Skeletal muscle satellite cell (primary cell): Measurements from ENCODE around the gene ABCD1.
A peak's percentile ranks its signal among the peaks of the same experiment; 100 is the strongest.

Source experiments
- H3K27me3 ChIP-seq: 2 replicates; pipeline ENCODE4 v1.7.0; 2013; ENCODE audit warnings: low read length; ENCODE audit not compliant: control insufficient read depth, insufficient read depth
- H3K36me3 ChIP-seq: 2 replicates; pipeline ENCODE4 v1.7.0; 2013; ENCODE audit warnings: mild to moderate bottlenecking, control low read depth, low read length; ENCODE audit not compliant: insufficient read depth
- H3K4me1 ChIP-seq: 2 replicates; pipeline ENCODE4 v1.7.0; 2013; ENCODE audit warnings: low read length; ENCODE audit not compliant: control insufficient read depth, insufficient read depth
- H3K4me2 ChIP-seq: 2 replicates; pipeline ENCODE4 v1.7.0; 2013; ENCODE audit warnings: mild to moderate bottlenecking, low read length
- H3K4me3 ChIP-seq: 2 replicates; pipeline ENCODE4 v1.7.0; 2013; ENCODE audit warnings: low read length
- H3K9ac ChIP-seq: 2 replicates; pipeline ENCODE4 v1.7.0; 2013; ENCODE audit warnings: mild to moderate bottlenecking, low read depth, low read length, moderate library complexity
- H3K9me3 ChIP-seq: replicated peaks from 2 replicates; pipeline ENCODE4 v1.7.0; 2013; ENCODE audit warnings: mild to moderate bottlenecking, control low read depth, low read length

Gene ABCD1

DNA sequence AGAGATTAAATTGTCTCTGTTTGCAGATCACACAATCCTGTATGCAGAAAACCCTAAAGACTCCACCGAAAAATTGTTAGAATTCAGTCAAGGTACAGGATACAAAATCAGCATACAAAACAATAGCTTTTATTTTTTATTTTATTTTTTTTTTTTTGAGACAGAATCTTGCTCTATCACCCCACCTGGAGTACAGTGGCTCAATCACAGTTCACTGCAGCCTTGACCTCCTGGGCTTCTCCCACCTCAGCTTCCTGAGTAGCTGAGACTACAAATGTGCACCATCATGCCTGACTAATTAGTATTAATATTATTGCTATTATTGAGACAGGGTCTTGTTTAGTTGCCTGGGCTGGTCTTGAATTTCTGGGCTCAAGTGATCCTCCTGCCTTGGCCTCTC, 30.5 kb downstream of the ABCD1 start:
- no peaks in the 10 kb centered on the region for H3K4me1 ChIP-seq
- no peak overlapping the region for H3K4me3 ChIP-seq
- H3K9me3 ChIP-seq = no peaks in the 10 kb centered on the region
- H3K4me2 ChIP-seq = no peak overlapping the region
- H3K9ac ChIP-seq = no peak overlapping the region
- H3K27me3 ChIP-seq = no peaks in the 10 kb centered on the region
- H3K36me3 ChIP-seq = no peaks in the 10 kb centered on the region

DNA sequence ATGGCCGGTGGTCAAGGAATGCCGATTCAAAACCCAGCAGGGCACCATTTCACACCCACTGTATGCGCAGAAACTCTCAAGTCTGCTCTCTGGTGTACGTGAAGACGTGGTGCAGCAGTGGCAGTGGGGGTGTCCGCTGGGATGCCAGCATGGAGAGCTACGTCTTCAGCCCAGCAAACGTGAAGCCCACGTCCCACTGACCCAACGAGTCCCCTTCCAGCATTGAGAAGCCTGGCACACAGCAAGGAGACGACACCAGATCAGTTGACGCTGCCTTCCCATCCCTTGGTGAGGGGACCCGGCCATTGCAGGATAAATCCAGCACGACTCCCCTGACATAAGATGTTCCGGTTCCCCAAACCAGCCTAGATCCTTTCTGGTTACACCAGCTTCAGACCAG, 37.2 kb downstream of the ABCD1 start:
- Histone ChIP-seq H3K27me3 (no peaks in the 10 kb centered on the region), H3K9ac (no peak overlapping the region), H3K36me3 (no peaks in the 10 kb centered on the region), H3K9me3 (no peaks in the 10 kb centered on the region), H3K4me2 (no peak overlapping the region), H3K4me1 (peaks cover 2% of the 10 kb centered on the region), H3K4me3 (no peak overlapping the region)

DNA sequence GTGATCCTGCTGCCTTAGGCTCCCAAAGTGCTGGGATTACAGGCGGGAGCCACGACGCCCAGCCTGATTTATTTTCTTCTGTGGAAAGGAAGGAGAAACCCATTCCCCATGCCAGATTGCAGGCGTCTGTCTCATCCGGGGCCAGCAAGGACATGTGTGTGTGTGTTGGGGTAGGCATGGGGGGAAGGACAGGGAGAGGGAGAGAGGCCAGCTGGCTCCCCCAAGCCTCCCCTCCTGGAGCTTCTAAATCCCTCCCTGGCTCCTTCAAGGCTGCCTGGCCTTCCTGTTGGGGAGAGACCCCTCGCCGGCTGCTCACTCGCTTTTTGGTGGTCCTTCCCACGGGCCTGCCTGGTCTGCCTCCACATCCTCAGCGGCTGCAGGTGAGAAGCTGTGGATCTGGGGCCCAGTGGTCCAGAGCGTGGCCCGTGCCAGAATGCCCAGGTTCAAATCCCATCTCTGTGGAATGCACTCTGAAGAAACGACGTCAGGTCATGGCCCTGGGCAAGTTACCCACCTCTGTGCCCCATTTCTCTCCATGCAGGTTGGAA, 38.0 kb downstream of the ABCD1 start:
- no peak overlapping the region for H3K9ac ChIP-seq
- H3K36me3 ChIP-seq = no peaks in the 10 kb centered on the region
- no peak overlapping the region for H3K4me2 ChIP-seq
- no peak overlapping the region for H3K4me3 ChIP-seq
- no peaks in the 10 kb centered on the region for H3K9me3 ChIP-seq
- H3K27me3 ChIP-seq = no peaks in the 10 kb centered on the region
- H3K4me1 ChIP-seq = peaks cover 2% of the 10 kb centered on the region

DNA sequence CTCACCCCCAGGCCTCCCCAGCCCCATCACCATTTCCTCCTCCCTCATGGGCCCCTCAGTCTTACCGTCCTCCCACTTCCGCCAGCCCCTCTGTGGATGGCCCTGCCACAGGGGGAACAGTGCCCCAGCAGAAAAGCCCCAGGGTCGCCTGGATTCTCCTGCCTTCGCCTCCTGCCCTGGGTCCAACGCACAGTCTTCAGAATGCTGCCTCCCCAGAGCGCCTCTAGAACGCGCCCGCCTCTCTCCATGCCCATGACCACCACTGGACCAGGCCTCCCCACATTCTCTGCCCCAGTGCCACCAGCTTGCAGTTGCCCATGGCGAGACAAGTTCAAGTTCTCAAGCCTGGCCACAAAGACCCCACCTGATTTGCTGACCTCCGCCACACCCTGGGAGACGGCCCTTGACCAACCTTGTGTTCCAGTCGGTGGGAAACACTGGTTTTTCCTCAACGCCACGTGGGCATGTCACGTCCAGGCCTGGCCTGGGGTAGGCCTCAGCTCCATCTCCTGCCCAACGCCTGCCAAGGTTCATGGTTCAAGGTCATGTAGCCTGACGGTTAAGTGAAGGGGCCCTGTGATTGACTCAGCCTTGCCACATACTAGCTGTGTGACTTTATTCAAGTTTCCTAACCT, 38.8 kb downstream of the ABCD1 start:
- H3K9ac ChIP-seq = no peak overlapping the region
- no peaks in the 10 kb centered on the region for H3K9me3 ChIP-seq
- no peak overlapping the region for H3K4me2 ChIP-seq
- H3K36me3 ChIP-seq = no peaks in the 10 kb centered on the region
- no peak overlapping the region for H3K4me3 ChIP-seq
- H3K27me3 ChIP-seq = no peaks in the 10 kb centered on the region
- H3K4me1 ChIP-seq = peaks cover 2% of the 10 kb centered on the region

DNA sequence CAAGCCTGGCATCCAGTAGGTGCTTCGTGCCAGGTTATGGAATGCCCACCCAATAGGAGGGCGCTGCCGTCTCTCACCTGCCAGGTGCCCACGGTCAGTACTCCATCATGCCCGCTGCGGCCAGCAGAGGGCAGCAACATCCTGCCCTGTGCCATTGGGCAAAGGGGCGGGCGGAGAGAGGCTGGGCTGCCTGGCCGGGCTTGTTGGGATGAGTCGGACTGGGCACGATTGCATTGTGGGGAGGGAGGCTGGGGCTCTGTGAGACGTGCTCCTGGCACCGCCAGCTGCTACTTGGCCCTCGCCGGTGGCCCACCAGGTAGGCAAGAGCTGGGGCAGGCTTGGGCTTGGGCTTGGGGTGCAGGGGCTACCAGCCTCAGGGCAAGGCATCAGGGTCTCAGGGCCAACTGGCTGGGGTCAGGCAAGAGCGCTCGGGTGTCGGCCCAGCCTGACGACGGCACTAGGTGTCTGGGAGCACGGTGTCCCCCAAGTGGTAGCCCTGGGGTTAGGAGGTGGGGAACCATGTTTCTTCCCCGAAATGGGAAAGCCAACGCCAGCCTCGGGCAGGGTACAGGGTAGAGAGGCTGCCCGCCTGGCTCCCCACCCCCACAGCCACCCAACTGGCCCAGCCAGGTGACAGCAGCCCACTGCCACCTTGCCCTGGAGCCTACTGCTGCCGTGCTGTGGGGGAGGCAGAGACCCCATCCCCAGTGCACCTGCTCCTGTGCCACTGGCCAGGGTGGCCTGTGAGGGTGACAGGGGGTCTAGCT, 39.5 kb downstream of the ABCD1 start, which contains the start of gene PLXNB3:
TSS of gene PLXNB3 (plus strand) at position 261 of the 767 bp plus-strand sequence. CDS start 1,287 bp downstream, outside the sequence.
- Histone ChIP-seq H3K36me3 (no peaks in the 10 kb centered on the region), H3K4me2 (peak within 1 kb of the TSS; percentile 82), H3K4me1 (peaks cover 2% of the 10 kb centered on the region), H3K9ac (peak within 1 kb of the TSS; percentile 52), H3K4me3 (peak within 1 kb of the TSS; percentile 68), H3K9me3 (no peaks in the 10 kb centered on the region), H3K27me3 (no peaks in the 10 kb centered on the region)

DNA sequence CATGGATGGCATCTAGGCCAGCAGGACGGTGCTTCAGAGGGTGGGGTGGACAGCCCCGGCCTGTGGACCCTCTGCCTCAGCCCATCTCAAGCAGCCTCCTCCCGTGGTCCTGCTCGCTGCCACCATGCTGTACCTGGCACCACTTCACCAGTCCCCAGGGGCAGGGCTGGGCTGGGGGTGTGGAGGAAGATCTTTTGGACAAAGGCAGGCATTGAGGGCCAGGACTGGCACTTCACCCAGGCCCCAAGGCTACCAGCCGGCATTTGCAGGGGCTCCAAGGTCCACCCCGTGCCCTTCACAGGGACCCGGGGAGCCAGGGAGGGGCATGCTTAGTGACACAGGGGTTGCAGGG, 40.1 kb downstream of the ABCD1 start:
- no peaks in the 10 kb centered on the region for H3K9me3 ChIP-seq
- no peaks in the 10 kb centered on the region for H3K27me3 ChIP-seq
- peak overlapping the region; percentile 68 for H3K4me3 ChIP-seq
- H3K4me2 ChIP-seq = peak overlapping the region; percentile 82
- H3K36me3 ChIP-seq = no peaks in the 10 kb centered on the region
- peak overlapping the region; percentile 52 for H3K9ac ChIP-seq
- peaks cover 2% of the 10 kb centered on the region for H3K4me1 ChIP-seq

DNA sequence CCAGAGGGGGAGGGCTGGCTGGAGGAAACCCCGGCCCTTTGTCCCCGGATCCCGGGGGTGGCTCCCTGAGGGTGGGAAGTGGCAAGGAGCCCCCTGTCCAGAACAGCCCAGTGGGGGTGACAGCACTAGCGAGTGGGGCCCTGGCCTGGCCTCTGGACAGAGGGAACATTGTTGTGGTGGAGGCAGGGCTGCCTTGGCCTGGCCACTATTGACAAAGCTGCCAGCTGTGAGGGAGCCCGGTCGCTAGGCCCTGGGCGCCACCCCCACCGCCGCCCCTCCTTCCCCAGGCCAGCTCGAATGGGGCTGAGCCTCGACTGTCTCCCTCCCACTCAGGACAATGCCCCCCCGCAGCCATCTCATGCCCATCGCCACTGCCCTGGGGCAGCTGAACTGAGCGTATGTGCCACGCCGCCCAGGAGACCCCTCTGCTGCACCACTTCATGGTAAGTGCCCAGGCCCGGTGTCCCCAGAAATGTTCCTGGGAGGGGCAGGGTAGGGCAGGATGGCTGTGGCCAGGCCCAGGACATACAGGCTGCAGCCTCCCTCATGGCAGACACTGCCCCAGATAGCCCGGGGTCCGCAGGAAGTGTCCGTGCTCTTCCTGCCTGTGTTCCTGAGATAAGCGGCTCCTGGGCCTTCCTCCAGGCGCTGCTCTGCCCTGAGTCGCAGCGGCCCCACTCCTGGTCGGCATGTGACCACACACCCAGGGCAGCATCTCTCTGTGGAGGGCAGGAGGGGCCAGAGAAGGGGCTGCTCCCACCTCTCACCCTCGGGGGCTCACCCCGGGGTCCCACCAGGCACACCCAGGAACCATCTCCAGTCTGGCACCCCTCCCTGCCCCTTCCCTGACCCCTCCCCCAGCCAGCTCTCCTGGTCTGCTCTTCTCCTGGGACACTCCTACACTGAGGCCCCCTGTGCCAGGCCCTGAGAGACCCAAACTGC, 40.8 kb downstream of the ABCD1 start:
- Histone ChIP-seq H3K36me3 (no peaks in the 10 kb centered on the region), H3K4me1 (peaks cover 2% of the 10 kb centered on the region), H3K9ac (peak overlapping the region; percentile 52), H3K9me3 (no peaks in the 10 kb centered on the region), H3K27me3 (no peaks in the 10 kb centered on the region), H3K4me3 (peak overlapping the region; percentile 68), H3K4me2 (peak overlapping the region; percentile 82)

DNA sequence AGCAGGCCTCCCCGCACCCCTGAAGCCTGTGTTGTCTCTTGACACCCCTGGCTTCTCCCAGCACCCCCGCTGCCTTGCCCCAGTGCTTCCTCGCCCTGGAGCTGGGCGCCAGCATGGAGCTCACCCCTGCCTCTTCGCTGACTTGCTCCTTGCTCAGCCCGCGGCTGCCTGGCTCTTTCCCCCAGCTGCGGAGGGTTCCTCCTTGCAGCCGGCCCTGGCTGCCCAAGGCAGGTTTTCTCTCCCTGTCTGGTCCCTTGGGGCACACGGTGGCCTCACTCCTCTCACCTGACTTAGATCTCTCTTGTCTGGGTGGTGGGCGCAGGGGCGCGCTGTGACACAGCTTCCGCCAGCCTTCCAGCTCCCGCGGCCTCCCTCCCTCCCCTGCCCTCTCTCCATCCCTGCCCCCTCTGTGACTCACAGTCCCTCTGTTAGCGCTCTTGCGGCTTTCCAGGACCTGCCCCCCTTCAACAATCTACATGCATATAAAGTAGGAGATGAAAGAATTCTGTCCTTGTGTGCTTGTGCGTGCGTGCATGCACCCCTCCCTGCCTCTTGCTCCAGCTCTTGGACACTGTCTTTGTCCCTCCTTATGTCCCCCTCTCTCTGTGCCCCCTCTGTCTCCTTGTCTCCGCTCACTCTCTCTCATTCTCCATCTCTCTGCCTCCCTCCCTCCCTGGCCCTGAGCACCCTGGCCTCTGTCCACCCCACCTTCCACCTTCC, 41.6 kb downstream of the ABCD1 start:
- H3K4me1 ChIP-seq = peaks cover 2% of the 10 kb centered on the region
- peak overlapping the region; percentile 52 for H3K9ac ChIP-seq
- H3K36me3 ChIP-seq = no peaks in the 10 kb centered on the region
- peak overlapping the region; percentile 82 for H3K4me2 ChIP-seq
- no peaks in the 10 kb centered on the region for H3K27me3 ChIP-seq
- H3K4me3 ChIP-seq = peak overlapping the region; percentile 68
- H3K9me3 ChIP-seq = no peaks in the 10 kb centered on the region

DNA sequence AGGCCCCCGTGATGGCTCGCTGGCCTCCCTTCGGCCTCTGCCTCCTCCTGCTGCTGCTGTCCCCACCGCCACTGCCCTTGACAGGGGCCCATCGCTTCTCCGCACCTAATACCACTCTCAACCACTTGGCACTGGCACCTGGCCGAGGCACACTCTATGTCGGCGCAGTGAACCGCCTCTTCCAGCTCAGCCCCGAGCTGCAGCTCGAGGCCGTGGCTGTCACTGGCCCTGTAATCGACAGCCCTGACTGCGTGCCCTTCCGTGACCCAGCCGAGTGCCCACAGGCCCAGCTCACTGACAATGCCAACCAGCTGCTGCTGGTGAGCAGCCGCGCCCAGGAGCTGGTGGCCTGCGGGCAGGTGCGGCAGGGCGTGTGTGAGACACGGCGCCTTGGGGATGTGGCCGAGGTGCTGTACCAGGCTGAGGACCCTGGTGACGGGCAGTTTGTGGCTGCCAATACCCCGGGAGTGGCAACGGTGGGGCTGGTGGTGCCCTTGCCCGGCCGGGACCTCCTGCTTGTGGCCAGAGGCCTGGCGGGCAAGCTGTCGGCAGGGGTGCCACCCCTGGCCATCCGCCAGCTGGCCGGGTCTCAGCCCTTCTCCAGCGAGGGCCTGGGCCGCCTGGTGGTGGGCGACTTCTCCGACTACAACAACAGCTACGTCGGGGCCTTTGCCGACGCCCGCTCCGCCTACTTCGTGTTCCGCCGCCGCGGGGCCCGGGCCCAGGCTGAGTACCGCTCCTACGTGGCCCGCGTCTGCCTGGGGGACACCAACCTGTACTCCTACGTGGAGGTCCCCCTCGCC, 42.4 kb downstream of the ABCD1 start:
- no peak overlapping the region for H3K9ac ChIP-seq
- peak overlapping the region; percentile 82 for H3K4me2 ChIP-seq
- no peaks in the 10 kb centered on the region for H3K27me3 ChIP-seq
- no peaks in the 10 kb centered on the region for H3K36me3 ChIP-seq
- H3K4me1 ChIP-seq = peaks cover 2% of the 10 kb centered on the region
- no peaks in the 10 kb centered on the region for H3K9me3 ChIP-seq
- H3K4me3 ChIP-seq = peak overlapping the region; percentile 24

DNA sequence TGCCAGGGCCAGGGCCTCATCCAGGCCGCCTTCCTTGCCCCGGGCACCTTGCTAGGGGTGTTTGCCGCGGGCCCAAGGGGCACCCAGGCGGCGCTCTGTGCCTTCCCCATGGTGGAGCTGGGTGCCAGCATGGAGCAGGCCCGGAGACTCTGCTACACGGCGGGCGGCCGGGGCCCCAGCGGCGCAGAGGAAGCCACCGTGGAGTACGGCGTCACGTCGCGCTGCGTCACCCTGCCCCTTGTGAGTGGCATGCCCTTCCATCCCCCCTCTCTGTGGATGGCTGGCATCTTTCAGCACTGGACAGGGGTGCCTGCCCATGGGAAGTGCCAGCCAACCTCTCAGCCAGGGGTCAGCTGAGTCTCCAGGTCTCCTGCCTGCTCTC, 43.0 kb downstream of the ABCD1 start:
- Histone ChIP-seq H3K4me3 (no peak overlapping the region), H3K27me3 (no peaks in the 10 kb centered on the region), H3K36me3 (no peaks in the 10 kb centered on the region), H3K4me2 (no peak overlapping the region), H3K9me3 (no peaks in the 10 kb centered on the region), H3K9ac (no peak overlapping the region), H3K4me1 (peaks cover 2% of the 10 kb centered on the region)
